Hematopoietic multipotent progenitor cell treated with erythropoietin and hydrocortisone succinate and interleukin-3 and kit ligand, for 6 days (in vitro differentiated cells): ENCODE measurements around the gene CTSC.
"Not testable (repeated sequence)": the region's sequence is repeated elsewhere in the genome, so short reads cannot be mapped to it uniquely, and the experiment has no call there.

Experiments used
- DNase-seq: peaks from one replicate; pipeline ENCODE4 v3.0.0-alpha.2; 2015

Gene CTSC

DNA sequence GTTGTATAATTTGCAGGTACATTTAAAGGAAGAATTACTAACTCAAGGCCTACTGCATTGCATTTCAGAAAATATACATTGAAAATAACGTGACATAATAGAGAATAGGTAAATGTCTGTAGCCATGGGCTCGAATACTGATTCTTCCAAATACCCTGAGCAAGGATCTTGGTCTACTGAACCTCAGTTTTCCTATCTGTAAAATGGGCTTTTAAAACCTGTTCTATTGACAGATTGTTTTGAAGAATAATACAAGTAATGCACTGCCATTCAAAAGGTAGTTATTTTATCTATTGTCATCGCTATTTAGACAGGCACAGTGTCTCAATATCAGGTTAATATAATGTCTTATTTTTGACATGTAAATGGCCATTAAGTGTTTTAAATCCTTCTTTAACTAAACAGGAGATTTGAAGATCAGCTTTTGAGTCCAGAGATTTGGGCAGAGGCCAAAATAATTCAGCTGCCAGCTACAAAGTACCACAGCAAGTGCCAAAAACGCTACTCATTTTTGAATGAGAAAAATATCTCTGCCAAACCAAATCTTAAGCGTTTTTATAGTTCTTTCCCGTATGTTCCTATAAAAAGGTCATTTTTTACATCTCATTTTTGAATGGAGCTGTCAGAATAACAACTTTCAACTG, 56.7 kb downstream of the CTSC start:
- DNase-seq, result no peak

DNA sequence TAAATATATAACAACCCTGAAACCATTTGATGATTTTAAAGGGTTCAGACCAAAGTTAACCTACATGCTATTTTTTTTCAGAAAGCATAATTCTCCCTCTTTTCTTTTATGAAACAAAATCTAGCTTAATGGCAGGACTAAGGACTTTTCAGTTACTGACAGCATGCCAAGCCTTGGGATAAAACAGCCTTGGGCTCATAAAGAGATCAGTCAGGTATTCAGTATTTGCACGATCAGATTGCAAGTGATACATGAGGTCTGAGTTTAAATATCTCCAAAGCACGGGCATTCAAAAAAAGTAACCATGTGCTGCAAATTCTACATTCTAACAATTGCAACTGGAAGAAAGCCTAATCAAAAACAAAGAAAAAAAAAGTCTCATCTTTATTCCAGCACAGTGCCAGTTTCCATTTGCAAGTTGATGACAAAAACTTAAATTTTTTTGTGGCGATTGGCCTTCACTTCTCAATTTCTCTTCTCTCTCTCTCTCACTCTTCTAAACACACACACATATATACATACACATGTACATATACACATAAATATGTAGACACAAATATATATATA, 60.1 kb downstream of the CTSC start:
- no peak for DNase-seq

DNA sequence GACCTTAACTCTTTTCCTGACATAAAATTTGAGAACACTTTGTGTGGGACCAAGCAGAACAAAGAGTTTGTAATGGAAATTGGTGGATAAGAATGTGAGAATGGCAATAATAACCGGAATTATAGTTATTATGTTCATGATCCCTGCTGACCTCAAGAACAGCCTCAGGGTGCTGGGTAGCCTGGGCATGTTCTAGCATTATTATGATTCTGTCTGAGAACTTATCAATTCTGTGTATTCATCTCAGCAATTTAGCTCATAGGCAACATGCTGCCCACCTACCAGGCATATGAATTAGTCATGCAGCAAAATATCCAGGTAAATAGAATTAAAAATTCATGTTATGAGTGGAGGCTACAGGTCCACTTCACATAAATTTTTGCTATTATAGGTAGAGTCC, 61.9 kb downstream of the CTSC start:
- DNase-seq, result no peak

DNA sequence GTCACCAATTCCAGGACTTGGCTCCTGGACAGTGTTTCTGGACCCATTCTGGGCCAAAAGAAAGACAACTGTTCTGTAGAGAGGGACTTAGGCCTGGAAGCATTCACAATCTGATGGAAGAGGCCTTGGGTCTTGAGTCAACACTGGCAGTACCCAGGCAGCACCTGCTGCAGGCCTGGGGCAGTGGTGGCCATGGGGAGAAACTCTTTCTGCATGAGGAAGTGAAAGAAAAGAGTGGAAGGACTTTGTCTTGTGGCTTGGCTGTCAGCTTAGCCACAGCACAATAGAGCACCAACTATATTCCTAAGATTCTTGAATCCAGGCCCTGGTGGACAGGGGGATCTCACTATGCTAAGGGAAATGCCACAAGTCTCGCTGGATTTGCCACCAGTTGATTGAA, 70.6 kb downstream of the CTSC start:
- no peak for DNase-seq

DNA sequence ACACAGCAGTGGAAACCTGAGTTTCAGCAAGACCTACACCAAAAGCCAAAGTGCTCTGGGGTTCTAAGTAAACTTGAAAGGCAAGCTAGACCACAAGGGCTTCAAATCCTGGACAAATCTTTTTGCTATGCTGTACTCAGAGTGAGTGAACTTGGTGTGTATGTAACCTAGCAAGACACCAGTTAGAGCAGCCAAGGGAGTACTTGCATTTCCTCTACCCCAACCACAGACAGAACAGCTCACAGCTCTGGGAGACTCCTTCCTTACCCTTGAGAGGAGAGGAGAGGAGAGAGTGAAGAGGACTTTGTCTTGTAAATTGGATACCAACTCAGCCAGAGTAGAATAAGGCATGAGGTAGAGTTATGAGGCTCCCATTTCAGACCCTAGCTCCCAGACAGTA, 71.4 kb downstream of the CTSC start:
- no peak for DNase-seq

DNA sequence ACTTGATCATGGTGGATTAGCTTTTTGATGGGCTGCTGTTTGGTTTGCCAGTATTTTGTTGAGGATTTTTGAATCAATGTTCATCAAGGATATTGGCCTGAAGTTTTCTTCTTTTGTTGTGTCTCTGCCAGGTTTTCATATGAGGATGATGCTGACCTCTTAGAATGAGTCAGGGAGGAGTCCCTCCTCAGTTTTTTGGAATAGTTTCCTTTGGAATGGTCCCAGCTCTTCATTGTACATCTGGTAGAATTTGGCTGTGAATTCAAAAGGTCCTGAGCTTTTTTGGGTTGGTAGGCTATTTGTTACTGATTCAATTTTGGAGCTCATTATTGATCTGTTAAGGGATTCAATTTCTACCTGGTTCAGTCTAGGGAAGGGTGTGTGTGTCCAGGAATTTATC, 78.1 kb downstream of the CTSC start:
- no peak for DNase-seq

DNA sequence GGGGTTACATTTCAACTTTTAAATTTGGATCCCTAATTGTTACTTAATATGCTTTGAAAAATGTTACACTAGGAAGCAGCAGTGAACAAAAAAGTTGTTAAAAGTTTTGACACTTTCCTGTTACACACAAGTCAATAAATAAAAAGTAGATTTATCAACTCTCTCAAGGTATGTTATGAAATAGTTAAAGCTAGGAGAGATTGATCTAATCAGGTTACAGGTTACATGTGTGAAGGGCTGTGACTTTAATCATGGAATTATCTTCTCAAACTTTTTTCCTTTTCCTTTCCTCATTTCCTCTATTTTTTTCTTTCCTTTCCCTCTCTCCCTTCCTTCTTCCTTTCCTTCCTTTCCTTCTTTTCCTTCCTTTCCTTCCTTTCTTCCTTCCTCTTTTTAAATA, 85.3 kb downstream of the CTSC start:
- no peak for DNase-seq

DNA sequence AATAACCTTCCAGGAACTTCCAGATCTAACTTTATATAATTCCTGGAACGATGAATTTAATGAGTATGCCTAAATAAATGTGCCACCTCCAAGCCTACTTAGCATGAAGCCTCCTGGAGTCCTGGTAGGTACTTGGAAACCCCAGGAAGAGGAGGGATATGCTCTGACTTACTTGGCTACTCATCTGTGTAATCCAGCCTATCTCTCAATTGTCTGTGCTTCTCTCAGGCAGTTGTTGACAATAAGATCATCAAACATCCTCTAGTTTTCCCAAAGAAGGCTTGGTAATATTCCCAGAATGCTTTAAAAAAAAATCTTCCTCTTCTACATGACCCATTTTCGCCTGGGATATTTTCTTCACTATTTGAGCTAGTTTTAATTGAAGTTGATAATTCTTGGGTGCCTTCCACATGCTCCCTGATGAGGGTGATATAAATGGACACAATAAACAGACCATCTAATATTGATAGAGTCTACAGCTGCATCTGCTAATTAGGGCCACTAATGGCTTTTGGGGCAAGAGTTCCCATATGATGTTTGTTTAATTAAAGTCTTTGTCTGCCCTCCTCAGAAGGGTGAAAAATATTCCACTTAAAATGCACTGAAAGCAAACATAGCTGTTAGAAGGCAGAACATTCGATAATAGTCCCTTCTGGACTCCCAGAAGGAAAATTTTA, 86.8 kb downstream of the CTSC start:
- no peak for DNase-seq

DNA sequence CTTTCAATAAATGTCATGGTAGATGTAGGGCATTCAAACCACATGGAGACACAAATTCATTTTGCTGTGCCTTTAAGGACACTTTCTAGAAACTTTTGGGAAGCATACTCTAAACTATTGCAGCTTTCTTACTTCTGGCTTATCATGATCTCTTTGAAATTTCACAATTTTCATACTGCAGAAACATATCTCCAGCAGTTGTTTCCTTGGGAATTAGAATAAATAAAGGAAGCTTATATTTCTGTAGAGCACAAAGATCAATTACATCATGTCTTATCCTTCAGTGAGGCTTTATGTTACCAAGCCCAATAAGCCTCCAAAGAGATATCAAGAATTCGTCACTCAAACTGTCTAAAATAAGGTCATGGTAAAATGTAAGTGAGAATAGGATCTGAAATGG, 87.8 kb downstream of the CTSC start:
- no peak for DNase-seq

DNA sequence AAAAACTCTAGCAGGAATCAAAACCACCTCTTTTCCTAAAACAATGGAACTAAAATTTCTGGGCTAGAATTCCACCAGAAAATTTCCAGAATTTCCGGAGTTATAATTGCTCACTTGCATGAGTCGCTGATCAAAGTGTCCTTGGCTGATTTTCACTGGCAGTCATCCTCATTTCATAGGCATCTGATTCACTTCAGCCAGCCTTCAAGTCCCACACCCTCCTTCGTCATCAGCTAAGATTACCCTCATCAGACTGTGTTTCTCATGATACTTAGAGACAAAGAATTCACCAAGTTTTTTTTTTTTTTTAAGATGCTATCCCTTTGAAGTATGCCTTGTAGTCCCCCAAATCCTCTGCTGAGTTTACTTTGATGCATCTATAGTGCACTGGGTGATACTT, 90.8 kb downstream of the CTSC start:
- DNase-seq, result no peak

DNA sequence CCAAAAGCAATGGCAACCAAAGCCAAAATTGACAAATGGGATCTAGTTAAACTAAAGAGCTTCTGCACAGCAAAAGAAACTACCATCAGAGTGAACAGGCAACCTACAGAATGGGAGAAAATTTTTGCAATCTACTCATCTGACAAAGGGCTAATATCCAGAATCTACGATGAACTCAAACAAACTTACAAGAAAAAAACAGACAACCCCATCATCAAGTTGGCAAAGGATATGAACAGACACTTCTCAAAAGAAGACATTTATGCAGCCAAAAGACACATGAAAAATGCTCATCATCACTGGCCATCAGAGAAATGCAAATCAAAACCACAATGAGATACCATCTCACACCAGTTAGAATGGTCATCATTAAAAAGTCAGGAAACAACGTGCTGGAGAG, 92.0 kb downstream of the CTSC start:
- DNase-seq, result not testable (repeated sequence)
